ENCODE results near the gene QRICH1.
"Not testable (repeated sequence)": the region's sequence is repeated elsewhere in the genome, so short reads cannot be mapped to it uniquely, and the experiment has no call there.

The QRICH1 gene

DNA sequence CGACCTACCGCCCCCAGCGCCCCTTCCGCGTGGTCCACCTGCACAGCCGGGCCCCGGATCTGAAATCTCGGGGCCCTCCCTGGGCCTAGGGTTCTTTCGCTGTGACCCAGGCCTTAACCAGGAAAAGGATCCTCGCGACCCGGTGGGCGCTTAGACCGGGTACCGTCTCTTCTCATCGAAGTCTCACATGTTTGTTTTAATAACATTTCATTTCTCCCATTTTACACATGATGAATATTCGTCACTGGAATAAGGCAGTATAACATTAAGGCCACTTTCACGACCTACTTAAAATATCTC, 75.2 kb downstream of the QRICH1 start:
- no peak for DNase-seq (ENCODE audit: extremely low read depth in 1 of 2, low read depth in 1 of 2)

GRCh38 chr3:49017971-49018706, 75.7 kb downstream of the QRICH1 start, which contains the start of gene DALRD3:
DALRD3 (minus strand) TSS chr3:49018580; CDS start chr3:49018564, 16 bp downstream.
- peak in 1 of 2 donors; percentile 45 for DNase-seq (ENCODE audit: extremely low read depth in 1 of 2, low read depth in 1 of 2)

DNA sequence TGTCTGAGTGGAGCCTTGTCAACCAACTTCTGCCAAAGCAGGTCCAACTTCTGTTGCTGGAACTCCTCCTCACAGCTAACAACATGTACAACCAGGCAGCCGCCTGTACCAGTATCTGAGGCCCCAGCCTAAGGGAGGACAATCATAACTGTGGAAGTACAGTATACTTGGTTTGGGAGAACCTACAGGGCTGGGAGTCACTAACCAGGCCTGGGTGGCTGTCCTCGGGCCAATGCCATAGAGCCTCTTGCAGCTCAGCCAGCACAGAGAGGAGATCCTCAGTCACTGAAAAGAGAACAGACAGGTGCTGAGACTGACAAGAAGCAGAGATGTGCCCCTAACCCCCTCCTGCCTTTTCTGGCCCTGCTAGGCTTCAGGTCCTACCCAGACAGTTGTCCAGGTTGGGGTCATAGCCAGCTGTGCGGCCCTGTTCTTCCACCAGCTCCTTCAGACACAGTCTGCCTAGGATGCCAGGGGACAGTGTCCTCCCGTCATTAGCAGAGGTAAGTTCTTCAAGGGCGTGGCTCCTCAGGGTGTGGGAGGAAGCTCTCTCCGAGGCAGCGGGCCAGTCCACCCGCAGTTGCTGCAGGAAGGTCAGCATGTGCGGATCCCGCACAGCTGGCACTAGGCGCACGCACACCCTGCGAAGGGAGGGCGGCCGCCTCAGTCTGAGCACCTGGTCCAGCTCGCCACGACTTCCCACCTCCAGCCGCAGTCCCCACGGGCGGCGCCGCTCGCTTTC, 76.5 kb downstream of the QRICH1 start:
- no peak for DNase-seq (ENCODE audit: extremely low read depth in 1 of 2, low read depth in 1 of 2)

DNA sequence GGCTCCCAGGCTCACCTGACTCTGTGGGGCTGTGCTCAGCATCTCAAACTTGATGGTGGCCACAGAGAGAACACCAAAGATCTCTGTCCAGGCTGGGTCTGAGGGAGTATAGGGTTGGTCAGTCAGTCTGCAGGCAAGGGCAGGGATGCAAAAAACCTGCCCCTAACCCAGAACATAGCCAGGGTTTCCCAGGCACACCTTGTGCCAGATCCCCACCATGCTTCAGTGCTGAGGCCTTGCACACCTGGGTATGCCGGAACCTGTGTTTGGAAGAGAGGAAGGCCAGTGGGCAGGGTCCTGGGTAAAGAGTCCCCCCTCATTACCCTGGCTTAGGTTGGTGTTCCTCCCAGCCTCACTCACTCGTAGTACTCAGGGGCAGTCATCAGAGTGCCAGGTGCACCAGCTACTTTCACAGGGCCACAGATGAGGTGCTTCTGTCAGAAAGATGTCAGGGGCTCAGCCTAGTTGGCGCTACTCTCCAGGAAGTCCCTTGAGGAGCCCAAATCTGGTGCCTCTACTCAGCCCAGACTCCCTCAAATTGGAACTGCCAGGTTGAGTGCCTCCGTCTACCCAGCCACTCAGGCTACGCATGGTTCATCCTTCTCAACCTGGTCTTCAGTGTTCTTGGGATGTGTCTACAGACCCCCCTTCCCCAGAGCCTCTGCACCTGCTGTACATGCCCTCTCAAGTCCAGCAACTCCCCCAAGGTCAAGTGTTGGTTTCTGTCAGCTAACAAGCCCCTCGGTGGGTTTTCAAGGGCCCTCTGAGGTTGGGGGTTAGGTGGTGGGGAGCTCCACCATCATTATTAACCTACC, 77.2 kb downstream of the QRICH1 start:
- no peak for DNase-seq (ENCODE audit: extremely low read depth in 1 of 2, low read depth in 1 of 2)

DNA sequence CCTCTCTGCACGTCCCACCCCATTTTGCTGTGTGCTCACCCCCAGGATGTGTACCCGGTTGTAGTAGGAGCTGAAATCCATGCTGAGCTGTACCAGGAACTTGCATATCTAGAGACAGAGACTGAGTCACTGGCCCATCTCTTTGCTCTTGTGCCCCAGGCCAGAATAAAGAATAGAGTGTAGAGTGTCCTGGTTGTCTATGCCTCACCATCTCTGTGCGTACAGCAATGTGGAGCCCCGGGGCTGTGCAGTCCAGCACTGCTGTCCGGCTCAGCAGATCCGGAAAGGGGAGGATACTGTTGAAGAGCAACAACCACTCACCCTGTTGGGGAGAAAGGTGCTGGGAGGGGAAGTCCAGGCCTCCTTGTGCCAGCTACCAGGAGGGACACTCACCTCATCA, 78.1 kb downstream of the QRICH1 start:
- DNase-seq (ENCODE audit: extremely low read depth in 1 of 2, low read depth in 1 of 2) = no peak

GRCh38 chr3:49015072-49015471, 78.8 kb downstream of the QRICH1 start:
- no peak for DNase-seq (ENCODE audit: extremely low read depth in 1 of 2, low read depth in 1 of 2)

DNA sequence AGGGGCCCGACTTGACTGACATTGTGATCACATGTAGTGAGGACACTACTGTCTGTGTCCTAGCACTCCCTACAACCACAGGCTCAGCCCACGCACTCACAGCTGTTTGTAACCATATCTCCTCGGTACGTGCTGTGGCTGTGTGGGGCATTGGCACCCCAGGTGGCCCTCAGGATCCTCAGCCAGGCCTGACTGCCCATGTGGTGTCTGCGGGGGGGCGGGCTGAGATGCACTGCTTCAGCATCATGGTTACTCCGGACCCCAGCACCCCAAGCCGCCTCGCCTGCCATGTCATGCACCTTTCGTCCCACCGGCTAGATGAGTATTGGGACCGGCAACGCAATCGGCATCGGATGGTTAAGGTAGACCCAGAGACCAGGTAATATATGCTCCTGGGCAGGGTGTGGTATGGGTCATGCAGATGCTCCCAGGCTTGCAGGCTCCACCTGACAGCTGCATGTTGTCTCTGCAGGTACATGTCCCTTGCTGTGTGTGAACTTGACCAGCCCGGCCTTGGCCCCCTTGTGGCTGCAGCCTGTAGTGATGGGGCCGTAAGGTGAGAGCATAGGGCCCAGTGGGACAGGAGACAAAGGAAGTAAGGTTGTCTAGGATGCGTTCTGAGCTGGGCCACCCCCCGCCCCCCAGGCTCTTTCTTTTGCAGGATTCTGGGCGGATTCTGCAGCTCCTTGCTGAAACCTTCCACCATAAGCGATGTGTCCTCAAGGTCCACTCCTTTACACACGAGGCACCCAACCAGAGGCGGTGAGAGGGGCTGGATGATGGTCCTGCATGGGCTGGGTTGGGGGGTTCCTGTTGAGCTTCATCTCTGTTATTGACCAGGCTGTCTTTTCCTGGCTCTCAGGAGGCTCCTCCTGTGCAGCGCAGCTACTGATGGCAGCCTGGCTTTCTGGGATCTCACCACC, 79.9 kb downstream of the QRICH1 start:
- no peak for DNase-seq (ENCODE audit: extremely low read depth in 1 of 2, low read depth in 1 of 2)

DNA sequence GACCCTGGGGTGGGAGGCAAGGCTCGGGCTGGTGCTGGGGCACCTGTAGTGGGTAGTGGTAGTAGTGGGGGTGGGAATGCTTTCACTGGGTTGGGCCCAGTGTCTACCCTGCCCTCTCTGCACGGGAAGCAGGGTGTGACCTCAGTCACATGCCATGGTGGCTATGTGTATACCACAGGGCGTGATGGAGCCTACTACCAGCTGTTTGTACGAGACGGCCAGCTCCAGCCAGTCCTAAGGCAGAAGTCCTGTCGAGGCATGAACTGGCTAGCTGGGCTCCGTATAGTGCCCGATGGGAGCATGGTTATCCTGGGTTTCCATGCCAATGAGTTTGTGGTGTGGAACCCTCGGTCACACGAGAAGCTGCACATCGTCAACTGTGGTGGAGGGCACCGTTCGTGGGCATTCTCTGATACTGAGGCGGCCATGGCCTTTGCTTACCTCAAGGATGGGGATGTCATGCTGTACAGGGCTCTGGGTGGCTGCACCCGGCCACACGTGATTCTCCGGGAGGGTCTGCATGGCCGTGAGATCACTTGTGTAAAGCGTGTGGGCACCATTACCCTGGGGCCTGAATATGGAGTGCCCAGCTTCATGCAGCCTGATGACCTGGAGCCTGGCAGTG, 80.6 kb downstream of the QRICH1 start:
- DNase-seq (ENCODE audit: extremely low read depth in 1 of 2, low read depth in 1 of 2) = no peak

GRCh38 chr3:49012441-49013017, 81.3 kb downstream of the QRICH1 start:
- no peak for DNase-seq (ENCODE audit: extremely low read depth in 1 of 2, low read depth in 1 of 2)

- DNase-seq (ENCODE audit: extremely low read depth in 1 of 2, low read depth in 1 of 2) = no peak
Observed at GRCh38 chr3:49009396-49009795, 84.5 kb downstream of the QRICH1 start.

- DNase-seq (ENCODE audit: extremely low read depth in 1 of 2, low read depth in 1 of 2) = not testable (repeated sequence)
Observed at GRCh38 chr3:49008627-49009026, 85.2 kb downstream of the QRICH1 start.

DNA sequence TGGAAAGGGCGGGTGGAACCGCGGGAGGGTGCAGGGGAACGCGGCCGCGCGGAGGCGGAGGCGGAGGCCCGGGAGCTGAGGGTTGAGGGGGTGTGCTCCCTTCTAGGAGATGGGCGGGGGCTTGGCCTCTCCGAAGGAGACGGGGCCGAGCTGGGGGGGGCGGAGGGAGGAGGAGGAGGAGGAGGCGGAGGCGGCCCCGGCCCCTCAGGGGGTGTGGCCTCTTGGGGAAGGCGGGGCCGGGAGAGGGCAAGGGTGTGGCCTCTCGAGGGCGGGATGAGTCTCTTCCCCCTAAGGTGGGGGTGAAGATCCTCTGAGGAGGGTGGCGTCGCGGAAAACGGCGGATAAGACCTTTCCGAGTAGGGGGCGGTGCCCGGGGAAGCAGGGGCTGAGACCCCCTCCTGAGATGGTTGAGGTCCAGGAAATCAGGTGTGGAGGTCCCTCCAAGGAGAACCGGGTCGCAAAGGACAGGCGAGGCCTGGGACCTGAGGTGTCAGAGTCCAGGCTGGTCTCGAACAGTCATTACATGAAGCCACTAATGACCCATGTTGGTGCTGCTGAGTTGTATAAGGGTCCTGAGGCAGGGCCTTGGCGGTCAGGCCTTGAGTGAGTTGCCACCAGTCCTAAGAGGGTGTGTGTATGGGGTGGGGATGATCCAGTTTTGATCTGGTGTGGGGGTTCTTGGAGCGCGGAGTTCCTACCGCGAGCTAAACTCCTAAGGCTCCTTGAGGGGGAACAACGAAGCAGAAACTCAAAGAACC, 85.9 kb downstream of the QRICH1 start:
- peak; percentile 70 to 81 for DNase-seq (ENCODE audit: extremely low read depth in 1 of 2, low read depth in 1 of 2)

- peak; percentile 94 to 98 for DNase-seq (ENCODE audit: extremely low read depth in 1 of 2, low read depth in 1 of 2)
Observed at GRCh38 chr3:49007068-49007770, 86.7 kb downstream of the QRICH1 start, which contains the start of gene WDR6. WDR6 (plus strand) TSS chr3:49007391; CDS start chr3:49007432, 41 bp downstream.

GRCh38 chr3:49006408-49007067, 87.3 kb downstream of the QRICH1 start:
- DNase-seq (ENCODE audit: extremely low read depth in 1 of 2, low read depth in 1 of 2) = no peak

DNA sequence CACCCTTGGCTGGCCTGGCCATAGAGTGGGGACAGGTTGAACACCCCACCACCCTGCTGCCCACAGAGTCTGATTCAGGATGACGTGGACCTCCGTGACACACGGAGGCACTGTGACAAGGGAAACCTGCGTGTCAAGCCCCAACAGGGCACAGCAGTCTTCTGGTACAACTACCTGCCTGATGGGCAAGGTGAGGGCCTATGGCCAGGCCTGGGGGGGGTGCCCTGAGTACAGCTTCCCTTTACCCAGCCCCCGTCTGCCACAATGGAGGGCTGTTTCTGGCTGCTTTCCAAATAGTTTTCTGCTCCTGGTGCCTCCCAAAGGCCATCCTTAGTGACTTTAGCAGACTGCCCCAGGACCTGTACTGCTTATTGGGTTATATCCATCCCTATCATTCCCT, 87.9 kb downstream of the QRICH1 start:
- DNase-seq (ENCODE audit: extremely low read depth in 1 of 2, low read depth in 1 of 2) = no peak

DNA sequence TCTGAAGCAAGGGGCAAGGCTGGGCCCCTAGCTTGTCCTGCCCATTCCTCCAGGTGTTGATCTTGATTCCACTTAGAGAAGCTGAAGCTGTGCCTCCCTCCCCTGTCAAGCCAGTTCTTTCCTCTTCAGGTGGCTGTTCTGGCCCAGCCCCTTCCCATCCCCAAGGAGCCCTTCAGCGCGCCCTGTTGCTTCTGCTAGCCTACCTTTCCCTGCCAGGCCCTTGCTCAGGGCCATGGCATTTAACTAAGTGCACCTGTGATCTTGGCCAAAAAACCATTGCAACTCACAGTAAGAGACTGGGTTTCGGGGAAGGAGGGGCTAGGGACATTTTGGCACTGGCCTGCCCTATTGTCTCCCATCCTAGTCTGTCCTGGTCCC, 88.6 kb downstream of the QRICH1 start:
- DNase-seq (ENCODE audit: extremely low read depth in 1 of 2, low read depth in 1 of 2) = no peak

- no peak for DNase-seq (ENCODE audit: extremely low read depth in 1 of 2, low read depth in 1 of 2)
Observed at GRCh38 chr3:49004352-49005302, 89.2 kb downstream of the QRICH1 start.
